Measurements from ENCODE around the gene CDH24. TPM values are rescaled to one million over a fixed set of nuclear protein-coding genes. Genes with fewer than 3 reads are reported as not detected.

The CDH24 gene
- polyA plus RNA-seq, 1 donor from 2014 or later = 31.7 TPM

DNA sequence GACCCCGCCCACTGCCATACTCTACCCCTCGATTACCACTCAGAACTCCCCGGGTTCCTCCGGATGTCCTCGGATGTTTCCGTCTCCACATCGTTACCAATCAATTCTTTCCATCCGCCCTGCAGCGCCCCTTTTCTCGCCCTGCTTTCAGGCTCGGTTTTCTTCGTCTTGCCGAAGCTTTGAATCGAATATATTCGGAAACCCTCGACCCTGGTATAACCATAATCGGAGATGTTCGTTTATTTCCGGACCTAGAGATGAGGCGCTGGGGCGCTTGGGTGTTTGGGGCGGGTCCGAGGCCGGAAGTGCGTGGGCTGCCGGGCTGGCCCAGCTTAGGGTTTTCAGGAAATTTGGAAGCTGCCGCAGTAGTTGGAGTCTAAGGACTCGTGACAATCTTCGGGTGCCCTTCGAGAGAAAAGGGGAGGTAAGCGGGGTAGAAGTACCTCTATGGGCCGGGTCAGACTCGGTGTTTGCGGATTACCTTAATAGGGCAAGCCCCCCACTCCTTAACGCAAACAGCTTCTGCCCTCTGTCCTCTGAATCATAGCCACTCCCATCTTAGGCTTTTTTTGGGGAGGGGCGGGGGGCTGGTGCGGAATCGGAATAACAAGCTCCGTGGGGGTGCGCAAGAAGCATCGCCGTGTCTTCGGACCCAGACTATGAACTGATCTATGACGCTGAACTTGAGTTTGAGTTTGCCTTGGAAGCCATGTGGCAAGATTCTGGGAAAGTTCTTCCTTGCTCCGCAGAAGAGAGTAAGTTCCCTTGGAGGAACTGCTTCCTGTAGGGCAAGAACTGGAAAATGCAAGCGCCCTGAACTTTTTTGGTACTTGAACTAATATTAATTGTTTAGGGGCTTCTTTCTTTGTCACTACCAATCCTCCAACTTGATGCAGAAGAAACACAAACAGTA is 38.1 kb upstream of the CDH24 start, which contains the start of gene C14orf119:
Gene C14orf119 (plus strand): TSS at position 310 of the 913 bp plus-strand sequence. CDS start 2,154 bp downstream, outside the sequence.
- Histone ChIP-seq H3K27me3 (ENCODE audit: insufficient read depth, low read depth, low read length) (no peaks in the 10 kb centered on the region), H4K20me1 (ENCODE audit: insufficient read depth) (no peaks in the 10 kb centered on the region), H3K27ac (ENCODE audit: low read length) (peak within 1 kb of the TSS; percentile 96), H3K9me2 (ENCODE audit: insufficient read depth, low read length) (no peaks in the 10 kb centered on the region), H3K36me3 (ENCODE audit: insufficient read depth, low read length) (no peaks in the 10 kb centered on the region), H3K9me3 (ENCODE audit: low read length) (no peaks in the 10 kb centered on the region), H3K4me2 (ENCODE audit: low read length) (peak within 1 kb of the TSS; percentile 94), H3K4me3 (ENCODE audit: low read length) (peak within 1 kb of the TSS; percentile 74), H3F3A (ENCODE audit: insufficient read depth, low read length, poor library complexity, severe bottlenecking) (no peaks in the 10 kb centered on the region), H3K9ac (ENCODE audit: low read length) (peak within 1 kb of the TSS; percentile 96), H2AFZ (ENCODE audit: low read depth, low read length) (peak within 1 kb of the TSS; percentile 92), H3K79me2 (replicated peaks; ENCODE audit: insufficient read depth, low read length) (peaks cover 44% of the 10 kb centered on the region)
- peak; percentile 42 for TF ChIP-seq POLR2AphosphoS5 (IDR thresholded peaks at IDR 0.05)
- TF ChIP-seq EZH2 (IDR thresholded peaks at IDR 0.05; ENCODE audit: borderline replicate concordance, insufficient read depth, low read length, poor library complexity, severe bottlenecking) = no peak
- TF ChIP-seq RAD21 (conservative IDR thresholded peaks at IDR 0.05) = no peak
- peak; percentile 41 for TF ChIP-seq EP300 (conservative IDR thresholded peaks at IDR 0.05; ENCODE audit: poor library complexity, severe bottlenecking)
- TF ChIP-seq, protein P1, sequence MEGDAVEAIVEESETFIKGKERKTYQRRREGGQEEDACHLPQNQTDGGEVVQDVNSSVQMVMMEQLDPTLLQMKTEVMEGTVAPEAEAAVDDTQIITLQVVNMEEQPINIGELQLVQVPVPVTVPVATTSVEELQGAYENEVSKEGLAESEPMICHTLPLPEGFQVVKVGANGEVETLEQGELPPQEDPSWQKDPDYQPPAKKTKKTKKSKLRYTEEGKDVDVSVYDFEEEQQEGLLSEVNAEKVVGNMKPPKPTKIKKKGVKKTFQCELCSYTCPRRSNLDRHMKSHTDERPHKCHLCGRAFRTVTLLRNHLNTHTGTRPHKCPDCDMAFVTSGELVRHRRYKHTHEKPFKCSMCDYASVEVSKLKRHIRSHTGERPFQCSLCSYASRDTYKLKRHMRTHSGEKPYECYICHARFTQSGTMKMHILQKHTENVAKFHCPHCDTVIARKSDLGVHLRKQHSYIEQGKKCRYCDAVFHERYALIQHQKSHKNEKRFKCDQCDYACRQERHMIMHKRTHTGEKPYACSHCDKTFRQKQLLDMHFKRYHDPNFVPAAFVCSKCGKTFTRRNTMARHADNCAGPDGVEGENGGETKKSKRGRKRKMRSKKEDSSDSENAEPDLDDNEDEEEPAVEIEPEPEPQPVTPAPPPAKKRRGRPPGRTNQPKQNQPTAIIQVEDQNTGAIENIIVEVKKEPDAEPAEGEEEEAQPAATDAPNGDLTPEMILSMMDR (IDR thresholded peaks at IDR 0.05; ENCODE audit: poor library complexity, severe bottlenecking) = no peak
- TF ChIP-seq MXI1 (conservative IDR thresholded peaks at IDR 0.05; ENCODE audit: poor library complexity, severe bottlenecking) = peak; percentile 96
- no peak for TF ChIP-seq SMC3 (conservative IDR thresholded peaks at IDR 0.05; ENCODE audit: poor library complexity)
- TF ChIP-seq, protein P2, sequence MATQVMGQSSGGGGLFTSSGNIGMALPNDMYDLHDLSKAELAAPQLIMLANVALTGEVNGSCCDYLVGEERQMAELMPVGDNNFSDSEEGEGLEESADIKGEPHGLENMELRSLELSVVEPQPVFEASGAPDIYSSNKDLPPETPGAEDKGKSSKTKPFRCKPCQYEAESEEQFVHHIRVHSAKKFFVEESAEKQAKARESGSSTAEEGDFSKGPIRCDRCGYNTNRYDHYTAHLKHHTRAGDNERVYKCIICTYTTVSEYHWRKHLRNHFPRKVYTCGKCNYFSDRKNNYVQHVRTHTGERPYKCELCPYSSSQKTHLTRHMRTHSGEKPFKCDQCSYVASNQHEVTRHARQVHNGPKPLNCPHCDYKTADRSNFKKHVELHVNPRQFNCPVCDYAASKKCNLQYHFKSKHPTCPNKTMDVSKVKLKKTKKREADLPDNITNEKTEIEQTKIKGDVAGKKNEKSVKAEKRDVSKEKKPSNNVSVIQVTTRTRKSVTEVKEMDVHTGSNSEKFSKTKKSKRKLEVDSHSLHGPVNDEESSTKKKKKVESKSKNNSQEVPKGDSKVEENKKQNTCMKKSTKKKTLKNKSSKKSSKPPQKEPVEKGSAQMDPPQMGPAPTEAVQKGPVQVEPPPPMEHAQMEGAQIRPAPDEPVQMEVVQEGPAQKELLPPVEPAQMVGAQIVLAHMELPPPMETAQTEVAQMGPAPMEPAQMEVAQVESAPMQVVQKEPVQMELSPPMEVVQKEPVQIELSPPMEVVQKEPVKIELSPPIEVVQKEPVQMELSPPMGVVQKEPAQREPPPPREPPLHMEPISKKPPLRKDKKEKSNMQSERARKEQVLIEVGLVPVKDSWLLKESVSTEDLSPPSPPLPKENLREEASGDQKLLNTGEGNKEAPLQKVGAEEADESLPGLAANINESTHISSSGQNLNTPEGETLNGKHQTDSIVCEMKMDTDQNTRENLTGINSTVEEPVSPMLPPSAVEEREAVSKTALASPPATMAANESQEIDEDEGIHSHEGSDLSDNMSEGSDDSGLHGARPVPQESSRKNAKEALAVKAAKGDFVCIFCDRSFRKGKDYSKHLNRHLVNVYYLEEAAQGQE (IDR thresholded peaks at IDR 0.05; ENCODE audit: borderline replicate concordance) = no peak
- no peak for TF ChIP-seq TAF1 (IDR thresholded peaks at IDR 0.05; ENCODE audit: low read depth)

DNA sequence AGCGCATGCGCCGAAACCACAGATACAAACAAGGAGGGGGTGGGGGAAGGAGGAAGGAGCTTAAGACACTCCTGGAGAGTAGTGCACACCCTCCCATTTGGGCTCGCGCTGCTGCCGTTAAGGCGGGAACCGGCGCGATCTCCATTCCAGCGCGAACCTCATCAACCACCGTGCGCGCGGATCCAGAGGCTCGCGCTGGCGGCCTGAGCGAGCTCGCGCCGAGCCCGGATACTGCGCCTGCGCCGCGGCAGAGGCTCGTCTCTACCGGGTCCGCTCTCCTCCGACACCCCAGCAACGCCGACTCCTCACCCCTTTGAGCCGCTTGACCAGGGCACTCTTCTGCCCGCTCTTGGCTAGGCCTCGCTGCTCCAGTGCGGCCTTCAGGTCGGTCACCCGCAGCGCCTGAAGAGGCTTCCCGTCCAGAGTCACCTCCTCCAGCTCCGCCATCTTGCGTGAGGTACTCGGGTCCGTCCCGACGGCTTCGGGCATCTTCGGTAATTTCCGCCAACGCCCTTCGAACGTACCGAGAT is 37.4 kb upstream of the CDH24 start, which contains the start of gene ACIN1:
Gene ACIN1 (minus strand): TSS at position 471 of the 530 bp plus-strand sequence. CDS start 24 bp downstream, at position 447.
- no peaks in the 10 kb centered on the region for H4K20me1 ChIP-seq (ENCODE audit: insufficient read depth)
- peaks cover 44% of the 10 kb centered on the region for H3K79me2 ChIP-seq (replicated peaks; ENCODE audit: insufficient read depth, low read length)
- no peaks in the 10 kb centered on the region for H3K9me3 ChIP-seq (ENCODE audit: low read length)
- H3K4me3 ChIP-seq (ENCODE audit: low read length) = peak within 1 kb of the TSS; percentile 74
- no peaks in the 10 kb centered on the region for H3K9me2 ChIP-seq (ENCODE audit: insufficient read depth, low read length)
- H3K27ac ChIP-seq (ENCODE audit: low read length) = peak within 1 kb of the TSS; percentile 96
- H2AFZ ChIP-seq (ENCODE audit: low read depth, low read length) = peak within 1 kb of the TSS; percentile 92
- peak within 1 kb of the TSS; percentile 94 for H3K4me2 ChIP-seq (ENCODE audit: low read length)
- H3F3A ChIP-seq (ENCODE audit: insufficient read depth, low read length, poor library complexity, severe bottlenecking) = no peaks in the 10 kb centered on the region
- no peaks in the 10 kb centered on the region for H3K27me3 ChIP-seq (ENCODE audit: insufficient read depth, low read depth, low read length)
- H3K9ac ChIP-seq (ENCODE audit: low read length) = peak within 1 kb of the TSS; percentile 96
- no peak for TF ChIP-seq EZH2 (IDR thresholded peaks at IDR 0.05; ENCODE audit: borderline replicate concordance, insufficient read depth, low read length, poor library complexity, severe bottlenecking)
- TF ChIP-seq, protein P2 (IDR thresholded peaks at IDR 0.05; ENCODE audit: borderline replicate concordance) = peak; percentile 97
- TF ChIP-seq RAD21 (conservative IDR thresholded peaks at IDR 0.05) = peak; percentile 29
- TF ChIP-seq MXI1 (conservative IDR thresholded peaks at IDR 0.05; ENCODE audit: poor library complexity, severe bottlenecking) = peak; percentile 20
- TF ChIP-seq, protein P1 (IDR thresholded peaks at IDR 0.05; ENCODE audit: poor library complexity, severe bottlenecking) = no peak
- peak; percentile 98 for TF ChIP-seq POLR2AphosphoS5 (IDR thresholded peaks at IDR 0.05)
- peak; percentile 93 for TF ChIP-seq TAF1 (IDR thresholded peaks at IDR 0.05; ENCODE audit: low read depth)
- TF ChIP-seq SMC3 (conservative IDR thresholded peaks at IDR 0.05; ENCODE audit: poor library complexity) = no peak
- peak; percentile 62 for TF ChIP-seq EP300 (conservative IDR thresholded peaks at IDR 0.05; ENCODE audit: poor library complexity, severe bottlenecking)
- no peaks in the 10 kb centered on the region for H3K36me3 ChIP-seq (ENCODE audit: insufficient read depth, low read length)
